Measurements from ENCODE around the gene NKX3-2.

Gene NKX3-2

DNA sequence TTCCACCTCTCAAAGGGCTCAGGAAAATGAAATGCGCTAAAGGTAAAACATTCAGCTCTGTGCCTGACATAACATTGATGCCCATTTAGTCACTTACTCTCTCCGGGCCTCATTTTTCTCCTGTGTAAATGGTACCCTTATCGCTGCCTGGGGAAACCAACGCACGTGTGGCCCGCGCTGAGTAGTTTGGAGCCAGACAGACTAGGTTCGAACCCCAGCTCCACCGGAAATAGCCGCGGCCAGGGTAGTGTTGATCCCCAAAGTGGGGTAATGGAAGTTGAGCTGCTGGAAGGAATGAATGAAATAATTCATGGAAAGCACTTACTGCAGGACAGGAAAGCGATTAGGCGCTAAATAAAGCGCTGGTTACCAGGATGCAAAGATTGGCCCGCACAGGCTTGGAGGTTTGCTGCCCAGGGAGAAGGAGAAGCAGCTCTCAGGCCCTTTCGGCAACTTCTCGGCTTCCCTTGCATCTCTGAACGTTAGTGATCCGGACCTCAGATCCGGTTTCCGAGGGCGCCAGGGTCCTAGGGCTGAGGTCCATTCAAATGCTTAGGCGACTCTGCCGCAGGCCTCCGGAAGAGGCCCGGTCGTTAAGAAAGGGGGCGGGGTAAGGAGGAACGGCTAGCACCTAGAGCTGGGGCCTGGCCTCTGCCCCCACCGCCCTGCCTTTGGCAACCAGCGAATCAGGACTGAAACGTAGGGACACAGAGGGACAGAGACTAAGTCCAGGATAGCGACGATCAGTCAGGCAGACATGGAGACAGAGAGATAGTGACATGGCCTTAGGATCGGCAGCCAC, 13.3 kb downstream of the NKX3-2 start:
- no peak for FAIRE-seq

DNA sequence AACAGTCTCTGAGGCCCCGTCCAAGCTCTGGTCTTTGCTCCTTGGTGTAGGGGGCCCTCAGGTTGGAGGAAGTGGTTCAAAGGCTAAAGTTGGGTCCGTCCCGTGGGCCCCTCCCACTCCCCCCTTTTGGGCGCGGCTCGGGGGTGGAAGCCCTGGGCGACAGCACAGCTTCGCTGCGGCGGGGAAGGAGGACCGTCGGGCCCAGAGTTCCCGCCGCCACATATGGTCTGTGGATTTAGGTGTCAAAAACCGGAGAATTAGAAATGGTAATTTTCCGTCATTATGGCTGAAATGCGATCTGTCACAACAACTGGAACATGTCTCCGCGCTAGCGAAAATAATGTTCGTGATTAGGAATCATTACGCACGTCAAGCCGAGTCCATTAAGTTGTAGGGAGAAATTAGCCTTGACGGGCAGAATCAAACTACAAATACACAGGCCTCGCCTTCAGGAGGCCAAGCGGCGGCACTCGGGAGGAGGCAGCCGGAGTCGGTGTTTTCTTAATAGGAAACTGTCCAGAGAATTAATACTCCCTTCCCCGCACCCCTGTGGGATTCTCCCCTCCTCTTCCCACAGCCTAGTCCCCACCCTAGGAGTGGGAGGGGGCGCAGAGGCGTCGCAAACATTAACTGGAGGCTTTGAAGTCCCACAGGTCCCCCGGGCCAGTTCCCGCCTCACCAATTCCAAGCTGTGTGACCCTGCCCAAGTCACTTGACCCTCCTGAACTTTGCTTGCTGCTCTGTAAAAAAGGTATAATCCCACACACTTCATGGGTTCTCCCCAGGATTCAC, 15.0 kb downstream of the NKX3-2 start:
- FAIRE-seq, result no peak

DNA sequence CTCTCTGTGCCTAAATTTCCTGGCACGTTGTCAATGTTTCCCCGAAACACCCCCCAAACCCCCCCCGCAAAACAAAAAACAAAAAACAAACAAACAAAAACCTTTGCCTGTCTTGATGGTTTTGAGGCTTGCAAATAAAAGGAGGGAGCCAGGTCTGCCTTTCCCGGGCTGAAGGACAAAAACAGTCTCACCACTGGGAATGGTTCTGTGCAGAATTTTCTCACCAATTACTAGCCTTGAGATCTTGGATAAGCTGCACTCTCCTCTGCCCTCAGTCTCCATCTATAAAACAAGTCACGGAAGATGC, 15.5 kb downstream of the NKX3-2 start:
- FAIRE-seq, result no peak

GRCh38 chr4:13527981-13528820, 16.1 kb downstream of the NKX3-2 start:
- no peak for FAIRE-seq

DNA sequence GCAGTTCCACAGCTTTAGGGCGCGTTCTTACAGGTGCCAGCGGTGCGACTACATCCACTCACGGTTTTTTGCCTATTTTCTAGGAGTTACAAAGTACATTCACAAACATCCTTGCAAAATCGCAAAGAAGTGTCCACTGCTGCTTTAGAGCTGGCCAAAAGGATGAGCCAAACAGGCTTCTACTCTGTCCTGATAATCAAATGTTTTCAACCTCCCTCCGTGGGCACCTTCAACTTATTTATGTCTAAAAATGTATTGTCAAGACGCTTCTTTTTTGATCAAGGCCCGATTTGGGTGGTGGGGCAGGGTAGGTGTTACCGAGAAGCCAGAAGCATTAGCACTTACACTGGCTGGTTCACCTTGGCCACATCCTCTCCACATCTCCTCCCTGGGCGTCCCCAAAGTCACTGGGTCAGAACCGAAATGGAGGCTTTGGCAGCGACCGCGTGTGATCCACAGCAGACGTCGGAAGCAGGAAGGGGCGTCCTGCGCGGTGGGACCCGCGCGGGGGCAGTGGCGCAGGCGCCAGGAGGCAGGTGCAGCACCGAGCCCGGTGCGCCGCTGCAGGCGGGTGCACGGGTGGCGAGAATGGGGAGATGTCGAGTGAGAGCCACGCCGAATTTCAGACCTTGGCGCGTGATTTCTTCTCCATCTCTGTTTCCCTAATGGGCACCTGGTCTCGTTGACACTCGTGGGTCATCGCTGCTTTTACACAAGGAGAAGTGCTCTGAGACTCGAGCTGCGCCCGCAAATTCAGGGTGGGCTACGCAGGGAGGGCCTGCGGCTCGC, 16.9 kb downstream of the NKX3-2 start:
- no peak for FAIRE-seq

DNA sequence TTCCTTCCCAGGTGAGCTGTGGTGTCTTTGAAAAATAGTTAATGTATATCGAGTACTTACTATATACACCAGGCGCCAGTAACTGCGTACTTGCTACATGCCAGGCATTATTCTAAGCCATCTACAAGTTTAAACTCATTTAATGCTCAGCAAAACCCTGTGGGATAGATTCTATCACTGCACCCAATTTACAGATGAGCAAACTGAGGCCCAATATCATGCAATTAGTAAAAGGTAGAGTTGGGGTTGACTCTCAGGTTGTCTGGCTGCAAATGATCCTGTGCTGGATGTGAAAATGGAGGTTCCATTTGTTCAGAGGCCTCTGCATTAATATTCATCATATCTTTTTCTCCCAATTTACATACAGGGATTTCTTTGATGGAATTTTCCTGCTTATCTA, 17.6 kb downstream of the NKX3-2 start:
- FAIRE-seq, result no peak

- FAIRE-seq, result no peak
These were observed 18.6 kb downstream of the NKX3-2 start for GRCh38 chr4:13525606-13526281.

DNA sequence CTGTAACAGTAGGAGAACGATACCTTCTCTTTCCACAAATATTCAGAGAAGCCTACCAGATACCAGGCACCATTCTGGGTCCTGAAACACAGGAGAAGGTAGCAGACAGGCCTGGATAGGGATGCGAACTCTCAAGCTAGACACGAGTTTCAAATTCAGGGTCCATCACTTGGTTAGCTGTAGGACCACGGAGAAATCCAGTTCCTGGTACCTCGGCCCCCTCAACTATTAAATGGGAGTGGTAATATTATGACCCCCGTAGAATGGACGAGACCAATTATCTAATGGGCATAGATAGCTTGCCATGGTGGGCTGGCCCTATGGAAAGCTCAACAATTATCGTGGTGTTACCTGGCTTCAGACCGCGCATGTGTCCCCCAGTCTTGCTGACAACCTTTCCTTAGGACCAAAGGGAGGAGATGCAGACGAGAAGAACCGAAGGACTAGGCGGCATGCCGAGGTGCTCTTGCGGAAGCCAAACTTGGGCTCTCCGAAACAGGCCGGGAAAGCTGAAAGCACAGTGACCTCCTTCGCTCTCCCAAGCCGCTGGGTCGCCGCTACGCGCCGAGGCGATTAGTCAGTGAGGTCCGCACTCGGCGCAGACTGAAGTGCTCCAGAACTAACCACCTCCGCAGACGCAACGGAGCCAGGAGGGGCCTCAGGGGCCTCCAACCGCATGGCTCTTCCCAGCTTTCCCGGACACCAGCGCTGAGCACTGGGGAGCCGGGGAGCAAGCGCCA, 19.6 kb downstream of the NKX3-2 start:
- no peak for FAIRE-seq

- FAIRE-seq, result no peak
These were observed 20.5 kb downstream of the NKX3-2 start for GRCh38 chr4:13523591-13524503.

DNA sequence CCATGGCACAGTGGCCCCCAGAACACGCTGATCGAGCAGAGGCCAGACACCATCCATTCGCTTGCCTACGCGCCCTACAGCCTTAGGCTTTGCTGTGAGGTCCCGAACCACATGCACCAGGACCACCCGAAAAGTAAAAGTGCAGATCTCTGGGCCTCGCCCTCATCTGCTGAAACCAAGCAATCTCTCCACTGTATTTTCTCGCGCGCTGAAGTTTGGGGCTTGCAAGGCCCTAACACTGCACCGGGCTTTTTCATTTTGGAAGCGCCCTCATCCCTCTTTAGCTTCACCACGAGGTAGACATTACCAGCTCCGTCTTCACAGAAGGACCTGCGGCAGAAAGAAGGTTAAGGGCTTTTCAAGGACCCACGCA, 21.2 kb downstream of the NKX3-2 start:
- no peak for FAIRE-seq

GRCh38 chr4:13522282-13523104, 21.8 kb downstream of the NKX3-2 start:
- FAIRE-seq, result no peak

- no peak for FAIRE-seq
These were observed 23.3 kb downstream of the NKX3-2 start for GRCh38 chr4:13521047-13521446.

DNA sequence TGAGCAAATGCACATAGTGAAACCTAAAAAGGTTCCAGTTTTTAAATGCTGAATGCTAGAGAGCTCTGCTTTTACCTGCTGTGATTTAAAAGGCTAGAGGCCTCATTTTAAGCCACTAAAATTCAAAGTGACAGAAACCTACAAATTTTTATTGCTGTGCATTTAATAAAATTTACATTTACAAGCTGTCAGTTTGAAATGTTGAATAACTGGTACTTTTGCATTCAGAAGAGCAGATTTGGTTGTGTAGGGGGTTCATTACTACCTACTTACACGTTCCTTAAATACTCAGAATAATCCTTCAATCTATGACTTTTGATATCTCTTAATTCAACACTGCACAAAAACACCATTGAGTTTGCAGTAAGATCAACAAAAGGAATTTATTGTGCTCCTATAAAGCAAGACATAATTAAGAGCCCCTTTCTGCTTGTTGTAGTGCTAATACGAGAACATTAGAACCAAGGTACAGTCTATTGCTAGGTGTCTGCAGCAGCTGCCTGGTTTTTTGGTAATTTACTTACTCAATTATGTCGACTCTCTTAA, 27.9 kb downstream of the NKX3-2 start:
- no peak for FAIRE-seq

DNA sequence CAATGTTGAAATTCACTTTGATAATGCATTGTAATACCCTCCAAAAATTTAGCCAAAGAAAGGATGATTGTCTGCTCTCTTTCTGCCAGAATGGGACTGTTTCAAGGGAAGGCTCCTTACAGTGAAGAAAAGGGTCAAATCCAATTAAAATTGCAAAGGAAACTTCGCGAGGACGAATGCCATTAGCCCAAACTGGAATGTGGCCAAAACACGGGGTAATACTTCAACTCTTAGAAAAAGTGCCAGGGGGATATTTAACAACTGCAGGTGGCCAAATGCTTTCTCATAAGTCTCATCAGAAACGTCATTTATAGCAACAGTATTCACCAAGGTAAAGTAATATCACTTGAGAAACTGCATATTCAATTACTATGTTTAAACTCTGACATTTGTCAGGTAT, 29.0 kb downstream of the NKX3-2 start:
- no peak for FAIRE-seq

GRCh38 chr4:13514722-13515121, 29.6 kb downstream of the NKX3-2 start:
- no peak for FAIRE-seq

DNA sequence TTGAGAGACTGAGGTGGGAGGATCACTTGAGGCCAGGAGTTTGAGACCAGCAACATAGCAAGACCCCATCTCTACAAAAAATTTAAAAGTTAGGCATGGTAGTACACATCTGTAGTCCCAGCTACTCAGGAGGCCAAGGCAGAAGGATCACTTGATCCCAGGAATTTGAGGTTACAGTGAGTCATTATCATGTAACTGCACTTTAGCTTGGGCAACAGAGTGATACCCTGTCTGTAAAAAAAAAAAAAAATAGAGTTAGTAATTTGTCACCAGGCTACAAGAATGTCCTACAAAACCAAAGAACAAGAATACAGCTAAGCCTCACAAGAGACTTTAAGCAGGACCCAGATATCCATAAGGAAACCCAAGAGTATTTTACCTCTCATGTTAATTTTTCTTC, 33.2 kb downstream of the NKX3-2 start:
- no peak for FAIRE-seq

GRCh38 chr4:13509442-13509841, 34.9 kb downstream of the NKX3-2 start:
- FAIRE-seq, result no peak

GRCh38 chr4:13504374-13504773, 39.9 kb downstream of the NKX3-2 start:
- FAIRE-seq, result no peak

- no peak for FAIRE-seq
These were observed 45.8 kb downstream of the NKX3-2 start for GRCh38 chr4:13498469-13498868.

All from G401.6 (cell line).